HEK293 (cell line): ENCODE results near the gene HMGXB4.
A peak's percentile ranks its signal among the peaks of the same experiment; 100 is the strongest.

Experiments
- CTCF ChIA-PET: fragments of 350-600 bp; formaldehyde crosslinking; extraction: SDS; loops from one replicate; lab custom pipeline; 2021; ENCODE audit warnings: antibody characterized with exemption; lab: Yijun Ruan, JAX
- POLR2A ChIA-PET: fragments of 300-600 bp; formaldehyde crosslinking; extraction: SDS; loops from one replicate; lab custom pipeline; 2020; ENCODE audit warnings: antibody characterized with exemption, inconsistent platforms; lab: Yijun Ruan, JAX
- H3K27ac ChIP-seq: fragments of 200-500 bp; sonication (Bioruptor generic); 2 replicates; pipeline ENCODE4 v1.5.1; 2014; ENCODE audit warnings: low read depth, low read length, control low read depth, inconsistent platforms; ENCODE audit errors: extremely low read depth
- H3K36me3 ChIP-seq, 2 experiments: fragments of 200-500 bp in 1 of 2; sonication (Bioruptor generic) in 1 of 2; 1 replicate in 1 of 2; 2 replicates in 1 of 2; pipeline ENCODE4 v1.5.1; 2014 to 2017; ENCODE audit warnings: inconsistent platforms in 2 of 2, low read length in 2 of 2; ENCODE audit not compliant: control insufficient read depth in 2 of 2, insufficient read depth in 1 of 2
- H3K4me1 ChIP-seq: fragments of 200-500 bp; sonication (Bioruptor generic); 2 replicates; pipeline ENCODE4 v1.5.1; 2014; ENCODE audit warnings: mild to moderate bottlenecking, low read length, inconsistent platforms; ENCODE audit not compliant: control insufficient read depth, insufficient read depth
- H3K4me3 ChIP-seq: 2 replicates; pipeline ENCODE4 v1.5.1; 2011; ENCODE audit warnings: low read depth, mild to moderate bottlenecking, control low read depth, low read length, moderate library complexity
- H3K9me3 ChIP-seq: fragments of 200-500 bp; sonication (Bioruptor generic); 2 replicates; pipeline ENCODE4 v1.5.1; 2014; ENCODE audit warnings: low read depth, low read length, inconsistent platforms; ENCODE audit not compliant: control insufficient read depth, insufficient read depth
- GFI1B ChIP-seq: fragments of 450-650 bp; formaldehyde crosslinking; IDR thresholded peaks from 2 replicates; pipeline ENCODE4 v1.5.1; 2016; ENCODE audit warnings: missing biosample characterization, missing genetic modification characterization
- GLIS1 ChIP-seq: fragments of 450-650 bp; formaldehyde crosslinking; IDR thresholded peaks from 2 replicates; pipeline ENCODE4 v1.5.1; 2016; ENCODE audit warnings: missing biosample characterization, missing genetic modification characterization
- KLF17 ChIP-seq: fragments of 450-650 bp; formaldehyde crosslinking; IDR thresholded peaks from 2 replicates; pipeline ENCODE4 v1.5.1; 2016; ENCODE audit warnings: missing biosample characterization, missing genetic modification characterization
- TRIM28 ChIP-seq: IDR thresholded peaks from 2 replicates; pipeline ENCODE4 v1.6.1; 2011; ENCODE audit warnings: low read length, control low read depth, borderline replicate concordance
- ZBTB1 ChIP-seq: fragments of 450-650 bp; formaldehyde crosslinking; IDR thresholded peaks from 2 replicates; pipeline ENCODE4 v1.5.1; 2016; ENCODE audit warnings: missing biosample characterization, missing genetic modification characterization
- ZBTB10 ChIP-seq: fragments of 450-650 bp; formaldehyde crosslinking; IDR thresholded peaks from 2 replicates; pipeline ENCODE4 v1.5.1; 2016; ENCODE audit warnings: missing biosample characterization, missing genetic modification characterization
- ZFP69B ChIP-seq: fragments of 450-650 bp; formaldehyde crosslinking; IDR thresholded peaks from 2 replicates; pipeline ENCODE4 v1.5.1; 2016; ENCODE audit warnings: missing biosample characterization, missing genetic modification characterization
- ZIC2 ChIP-seq: fragments of 450-650 bp; formaldehyde crosslinking; IDR thresholded peaks from 2 replicates; pipeline ENCODE4 v1.5.1; 2016; ENCODE audit warnings: missing biosample characterization, missing genetic modification characterization
- ZNF121 ChIP-seq: fragments of 450-650 bp; formaldehyde crosslinking; IDR thresholded peaks from 2 replicates; pipeline ENCODE4 v1.5.1; 2016; ENCODE audit warnings: missing biosample characterization, missing genetic modification characterization
- ZNF157 ChIP-seq: fragments of 450-650 bp; formaldehyde crosslinking; IDR thresholded peaks from 2 replicates; pipeline ENCODE4 v1.5.1; 2016; ENCODE audit warnings: missing biosample characterization, missing genetic modification characterization
- ZNF19 ChIP-seq: fragments of 450-650 bp; formaldehyde crosslinking; IDR thresholded peaks from 2 replicates; pipeline ENCODE4; 2016; ENCODE audit warnings: missing biosample characterization, missing genetic modification characterization, low read depth
- ZNF394 ChIP-seq: fragments of 450-650 bp; formaldehyde crosslinking; IDR thresholded peaks from 2 replicates; pipeline ENCODE4 v1.5.1; 2016; ENCODE audit warnings: missing biosample characterization, missing genetic modification characterization, mild to moderate bottlenecking, moderate library complexity, borderline replicate concordance
- ZNF423 ChIP-seq: fragments of 450-650 bp; formaldehyde crosslinking; IDR thresholded peaks from 2 replicates; pipeline ENCODE4 v1.5.1; 2016; ENCODE audit warnings: missing biosample characterization, missing genetic modification characterization
- ZNF473 ChIP-seq: fragments of 450-650 bp; formaldehyde crosslinking; IDR thresholded peaks from 2 replicates; pipeline ENCODE4 v1.5.1; 2017; ENCODE audit warnings: missing biosample characterization, missing genetic modification characterization
- ZNF548 ChIP-seq: fragments of 450-650 bp; formaldehyde crosslinking; IDR thresholded peaks from 2 replicates; pipeline ENCODE4 v1.5.1; 2016; ENCODE audit warnings: missing biosample characterization, missing genetic modification characterization
- ZNF692 ChIP-seq: fragments of 450-650 bp; formaldehyde crosslinking; IDR thresholded peaks from 2 replicates; pipeline ENCODE4 v1.5.1; 2016; ENCODE audit warnings: missing biosample characterization, missing genetic modification characterization
- ZNF768 ChIP-seq: fragments of 450-650 bp; formaldehyde crosslinking; IDR thresholded peaks from 2 replicates; pipeline ENCODE4 v1.5.1; 2018; ENCODE audit warnings: missing biosample characterization, mild to moderate bottlenecking, missing genetic modification characterization
- ZNF776 ChIP-seq: fragments of 450-650 bp; formaldehyde crosslinking; IDR thresholded peaks from 2 replicates; pipeline ENCODE4 v1.5.0; 2017; ENCODE audit warnings: missing biosample characterization, missing genetic modification characterization, borderline replicate concordance
- ZNF837 ChIP-seq: fragments of 450-650 bp; formaldehyde crosslinking; IDR thresholded peaks from 2 replicates; pipeline ENCODE4 v1.5.1; 2016; ENCODE audit warnings: missing biosample characterization, missing genetic modification characterization
- ZSCAN16 ChIP-seq: fragments of 450-650 bp; formaldehyde crosslinking; IDR thresholded peaks from 2 replicates; pipeline ENCODE4 v1.5.1; 2016; ENCODE audit warnings: missing biosample characterization, missing genetic modification characterization
- TF ChIP-seq, protein P1 (sequence below): fragments of 450-650 bp; formaldehyde crosslinking; optimal IDR thresholded peaks from 2 replicates; pipeline ENCODE3; 2016; ENCODE audit warnings: missing biosample characterization, mild to moderate bottlenecking, missing genetic modification characterization

HMGXB4 gene

GRCh38 chr22:35317680-35318290, 60.5 kb downstream of the HMGXB4 start:
- Histone ChIP-seq H3K27ac (no peak overlapping the region), H3K9me3 (no peaks in the 10 kb centered on the region)

DNA sequence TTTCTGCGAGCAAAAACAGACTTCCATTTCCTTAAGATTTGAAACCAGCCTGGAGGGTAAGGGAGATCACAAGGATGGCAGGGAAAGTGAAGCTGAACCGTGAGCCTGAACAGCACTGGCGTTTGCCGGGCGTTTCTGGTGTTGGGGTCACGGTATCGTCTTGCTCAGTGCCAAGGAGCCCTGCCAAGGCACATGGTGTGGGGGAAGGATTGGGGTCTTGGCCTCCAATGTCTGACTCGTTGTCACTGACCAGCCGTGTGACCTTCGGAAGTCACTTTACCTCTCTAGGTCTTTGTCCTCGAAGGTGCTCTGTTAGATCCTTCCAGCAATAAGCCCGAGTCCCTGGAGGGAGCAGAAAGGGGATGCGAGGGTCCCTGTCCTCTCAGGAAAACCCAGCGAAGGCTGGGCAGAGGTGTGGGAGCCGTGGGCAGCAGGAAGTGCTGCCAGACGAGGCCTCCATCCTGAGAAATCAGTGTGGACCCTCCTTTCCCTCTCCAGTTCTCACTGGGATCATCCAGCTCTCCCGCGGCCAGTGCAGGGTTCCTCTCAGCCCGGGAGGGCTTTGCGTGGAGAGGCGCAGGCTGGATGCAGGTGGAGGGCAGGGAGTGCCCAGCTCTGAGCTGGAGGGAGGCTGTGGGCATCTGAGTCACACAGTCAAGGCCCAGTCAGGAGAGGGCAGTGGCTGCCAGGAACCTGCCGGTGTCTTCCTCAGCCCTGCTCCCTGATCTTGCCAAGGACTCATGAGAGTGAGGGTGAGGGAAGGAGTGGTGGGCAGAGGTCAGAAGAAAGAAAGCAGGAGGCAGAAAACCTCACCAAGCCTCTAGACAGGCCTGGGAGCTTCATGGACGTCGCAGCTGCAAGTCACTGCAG, 61.3 kb downstream of the HMGXB4 start:
- CTCF ChIA-PET: no interaction called here

More at GRCh38 chr22:35317680-35318290, 60.5 kb downstream of the HMGXB4 start:
- Histone ChIP-seq H3K36me3 (peaks cover 0 to 47% of the 10 kb centered on the region in 2 experiments; a peak in 1 of 3 replicates), H3K4me1 (0 out of 2 replicates have a peak, but pooled peaks cover 4% of the 10 kb centered on the region), H3K4me3 (no peak overlapping the region)
- peak; percentile 99 for TF ChIP-seq ZIC2 (tag by site-specific recombination)
- peak; percentile 56 for TF ChIP-seq GLIS1 (tag by site-specific recombination)
- no peak for TF ChIP-seq ZNF837 (tag by site-specific recombination)
- ChIA-PET POLR2A (no interaction called here), CTCF (no interaction called here)

DNA sequence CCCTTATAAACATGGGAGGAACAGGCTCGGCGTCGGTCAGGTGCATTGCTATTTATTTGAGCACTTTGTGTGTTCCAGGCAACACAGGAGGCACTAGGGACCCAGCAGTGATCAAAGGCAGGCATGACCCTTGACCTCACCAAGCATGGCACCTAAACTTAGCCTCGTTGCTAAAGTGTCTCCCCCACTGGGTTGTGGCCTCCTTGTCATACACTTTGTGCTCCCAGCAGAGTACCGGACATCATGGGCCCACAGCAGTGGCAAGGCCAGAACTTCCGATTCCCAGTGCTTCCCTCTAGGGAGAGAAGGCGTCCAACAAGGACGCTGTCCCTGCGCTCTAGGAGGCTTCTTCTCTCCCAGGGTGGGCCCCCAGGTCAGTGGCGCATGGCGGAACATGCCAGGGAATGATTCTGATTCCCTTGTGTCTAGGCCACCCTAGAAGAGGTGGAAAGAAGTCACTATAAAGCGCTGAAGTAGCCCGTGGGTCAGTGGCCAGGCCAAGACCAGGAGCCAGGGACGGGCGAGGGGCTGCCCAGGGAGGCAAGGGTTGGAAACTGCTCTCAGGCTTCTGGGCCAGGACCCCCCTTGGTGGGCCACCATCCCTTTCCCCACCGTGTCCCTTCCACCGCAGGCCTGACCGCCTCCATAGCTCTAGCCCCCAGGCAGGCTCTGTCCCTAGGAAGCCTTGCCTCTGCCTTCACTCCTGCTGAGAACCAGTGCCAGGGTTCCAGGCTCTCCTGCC, 62.1 kb downstream of the HMGXB4 start:
- CTCF ChIA-PET: interaction anchor here (0.6 to 0.8 kb wide), 3 partner anchors 12 to 32 kb away, joined by 3 to 5 read pairs (median 4); no protein-coding TSS in a partner anchor
- H3K4me1 ChIP-seq: no peaks in the 10 kb centered on the region
- peaks cover 0 to 62% of the 10 kb centered on the region in 2 experiments; a peak in 2 of 3 replicates for H3K36me3 ChIP-seq
- no peaks in the 10 kb centered on the region for H3K9me3 ChIP-seq
- TF ChIP-seq ZFP69B (tag by site-specific recombination) (no peak), KLF17 (no peak), ZNF548 (tag by site-specific recombination) (no peak), ZNF157 (tag by site-specific recombination) (no peak), ZNF692 (tag by site-specific recombination) (no peak), ZNF423 (no peak), ZNF19 (tag by site-specific recombination) (no peak)
- TF ChIP-seq, protein P1, sequence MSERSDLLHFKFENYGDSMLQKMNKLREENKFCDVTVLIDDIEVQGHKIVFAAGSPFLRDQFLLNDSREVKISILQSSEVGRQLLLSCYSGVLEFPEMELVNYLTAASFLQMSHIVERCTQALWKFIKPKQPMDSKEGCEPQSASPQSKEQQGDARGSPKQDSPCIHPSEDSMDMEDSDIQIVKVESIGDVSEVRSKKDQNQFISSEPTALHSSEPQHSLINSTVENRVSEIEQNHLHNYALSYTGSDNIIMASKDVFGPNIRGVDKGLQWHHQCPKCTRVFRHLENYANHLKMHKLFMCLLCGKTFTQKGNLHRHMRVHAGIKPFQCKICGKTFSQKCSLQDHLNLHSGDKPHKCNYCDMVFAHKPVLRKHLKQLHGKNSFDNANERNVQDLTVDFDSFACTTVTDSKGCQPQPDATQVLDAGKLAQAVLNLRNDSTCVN (tag by site-specific recombination): no peak
- H3K27ac ChIP-seq: no peak overlapping the region
- H3K4me3 ChIP-seq: no peak overlapping the region
- POLR2A ChIA-PET: no interaction called here

More for the DNA sequence above, 61.3 kb downstream of the HMGXB4 start:
- Histone ChIP-seq H3K27ac (no peak overlapping the region), H3K4me3 (no peak overlapping the region), H3K9me3 (no peaks in the 10 kb centered on the region), H3K36me3 (peaks cover 0 to 55% of the 10 kb centered on the region in 2 experiments; a peak in 1 of 3 replicates), H3K4me1 (0 out of 2 replicates have a peak, but pooled peaks cover 3% of the 10 kb centered on the region)
- POLR2A ChIA-PET: interaction anchor here (0.6 kb wide), 1 partner anchor 21 kb away, joined by 6 read pairs; no protein-coding TSS in a partner anchor
- TF ChIP-seq ZSCAN16 (tag by site-specific recombination) (no peak), ZNF394 (tag by site-specific recombination) (no peak), ZNF121 (tag by site-specific recombination) (no peak), ZBTB10 (tag by site-specific recombination) (no peak), ZNF473 (tag by site-specific recombination) (no peak), TRIM28 (no peak), GFI1B (tag by site-specific recombination) (no peak), ZBTB1 (tag by site-specific recombination) (no peak), ZNF768 (no peak), ZNF776 (tag by site-specific recombination) (no peak)
